Measurements from ENCODE around the gene PGGT1B. TPM values are rescaled to one million over a fixed set of nuclear protein-coding genes. Genes with fewer than 3 reads are reported as not detected.

PGGT1B gene
- total RNA-seq, 1 donor from 2014 or later, result 23.2 TPM

DNA sequence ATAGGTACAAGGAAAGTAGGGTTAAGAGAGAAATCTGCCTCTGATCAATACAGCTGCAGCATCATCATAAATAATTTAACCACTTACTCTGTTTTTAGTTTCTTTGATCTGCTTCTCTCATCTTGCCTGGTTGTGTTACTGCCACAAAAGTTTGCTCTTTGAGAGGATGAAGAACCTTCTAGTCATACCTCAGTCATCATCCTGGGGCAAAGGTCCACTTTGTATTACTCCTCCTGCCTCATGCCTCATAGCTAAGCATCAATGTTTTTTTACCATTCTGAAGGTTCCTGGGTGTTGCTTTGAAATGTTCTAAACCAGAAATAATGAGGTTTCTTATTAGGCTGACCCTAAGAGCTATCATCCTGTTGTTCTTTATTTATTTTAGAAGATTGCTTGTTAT is 75.9 kb downstream of the PGGT1B start:
- DNase-seq (ENCODE audit: low spot score) (no peak), ATAC-seq (no peak)

DNA sequence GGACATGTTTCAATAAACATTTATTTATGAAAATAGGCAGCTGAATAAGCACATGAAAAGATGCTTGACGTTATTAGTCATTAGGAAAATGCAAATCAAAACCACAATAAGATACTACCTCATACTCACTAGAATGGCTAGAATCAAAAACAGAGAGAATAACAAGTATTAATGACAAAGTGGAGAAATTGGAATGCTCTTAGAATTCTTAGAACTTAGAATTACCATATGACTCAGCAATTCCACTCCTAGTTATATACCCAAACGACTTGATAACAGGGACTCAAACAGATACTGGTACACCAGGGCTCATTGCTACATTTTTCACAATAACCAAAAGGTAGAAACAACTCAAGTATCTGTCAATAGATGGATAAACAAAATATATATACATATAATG is 77.9 kb downstream of the PGGT1B start:
- DNase-seq (ENCODE audit: low spot score) (no peak), ATAC-seq (no peak)

DNA sequence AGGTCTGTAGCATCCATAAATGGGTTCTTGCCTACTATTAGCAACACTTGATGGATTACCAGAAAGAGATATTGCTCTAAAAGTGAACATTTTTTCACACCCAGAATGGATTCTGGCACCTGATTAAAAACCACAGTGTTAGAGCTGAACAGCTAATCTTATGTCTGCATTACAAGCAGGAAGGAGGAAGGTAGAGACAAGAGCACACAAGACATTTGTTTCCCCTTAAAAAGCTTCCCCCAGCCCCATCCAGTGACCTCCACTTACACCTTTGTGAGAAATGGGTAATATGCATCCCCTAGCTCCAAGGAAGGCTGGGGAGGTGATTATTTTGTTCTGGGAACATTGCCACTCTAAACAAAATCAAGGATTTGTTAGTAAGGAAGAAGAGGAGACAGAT is 80.9 kb downstream of the PGGT1B start:
- no peak for ATAC-seq

DNA sequence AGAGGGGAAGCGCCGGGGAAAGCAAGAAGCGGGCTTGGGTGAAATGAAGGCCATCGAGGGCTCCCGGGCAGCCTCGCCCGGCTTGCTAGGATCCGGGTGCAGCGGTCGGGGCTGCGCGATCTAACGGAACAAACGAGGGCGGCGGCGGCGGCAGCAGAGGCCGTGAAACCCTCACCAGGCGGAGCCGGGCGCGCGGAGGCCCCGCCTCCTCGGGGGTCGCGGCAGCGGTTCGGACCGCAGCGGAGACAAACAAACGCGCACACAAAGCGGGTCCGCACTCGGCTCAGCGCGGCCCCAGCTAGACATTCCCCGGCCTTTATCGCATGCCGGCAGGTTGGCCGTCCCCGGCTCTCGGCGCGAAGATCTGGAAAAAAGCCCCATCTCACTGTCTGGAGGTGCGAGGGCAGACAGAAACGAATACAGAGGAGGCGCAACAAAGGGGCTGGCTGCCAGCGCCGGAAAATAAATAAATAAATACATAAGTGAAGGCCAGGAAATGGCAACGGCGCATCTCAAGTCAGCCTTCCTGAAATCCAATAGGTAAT is 82.4 kb downstream of the PGGT1B start:
- DNase-seq (ENCODE audit: low spot score), result no peak
- peak; percentile 84 for ATAC-seq

More for the DNA sequence above, 80.9 kb downstream of the PGGT1B start:
- DNase-seq (ENCODE audit: low spot score), result no peak

DNA sequence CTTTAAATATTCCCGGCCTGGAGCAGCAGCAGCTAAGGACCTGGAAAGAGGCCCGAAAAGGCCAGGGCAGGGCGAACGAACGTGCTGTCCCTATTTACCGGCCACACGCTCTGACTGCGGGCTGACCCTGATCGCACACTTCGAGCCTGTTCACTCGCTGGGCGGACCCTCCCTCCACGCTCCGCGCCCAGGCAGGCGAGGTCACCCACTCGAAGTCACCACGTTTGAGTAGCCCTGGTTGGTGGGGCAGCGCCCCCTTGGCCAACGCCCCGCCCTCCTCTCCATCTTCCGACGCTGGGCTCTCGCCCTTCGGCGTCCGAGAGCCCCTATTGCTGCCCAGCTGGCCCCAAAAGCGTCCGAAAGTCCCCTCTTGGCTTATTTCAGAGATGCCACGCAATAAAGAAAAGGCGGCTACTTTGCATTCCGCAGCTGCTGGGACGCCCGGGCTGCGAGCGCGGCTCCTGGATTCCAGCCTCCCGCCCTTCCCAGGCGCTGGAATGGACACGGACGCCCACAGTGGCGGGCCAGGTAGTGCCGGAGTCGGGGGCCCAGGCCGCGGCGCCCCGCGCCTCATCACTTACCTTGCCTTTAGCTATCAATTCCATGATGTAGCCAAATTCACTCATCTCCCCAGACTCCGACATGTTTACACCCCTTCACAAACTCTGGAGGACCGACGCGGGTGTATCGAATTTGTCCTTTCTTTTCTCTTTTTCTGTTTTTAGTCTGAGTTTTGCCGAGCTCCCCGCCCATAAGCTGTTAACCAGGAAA is 83.1 kb downstream of the PGGT1B start:
- DNase-seq (ENCODE audit: low spot score), result no peak
- peak; percentile 79 for ATAC-seq

DNA sequence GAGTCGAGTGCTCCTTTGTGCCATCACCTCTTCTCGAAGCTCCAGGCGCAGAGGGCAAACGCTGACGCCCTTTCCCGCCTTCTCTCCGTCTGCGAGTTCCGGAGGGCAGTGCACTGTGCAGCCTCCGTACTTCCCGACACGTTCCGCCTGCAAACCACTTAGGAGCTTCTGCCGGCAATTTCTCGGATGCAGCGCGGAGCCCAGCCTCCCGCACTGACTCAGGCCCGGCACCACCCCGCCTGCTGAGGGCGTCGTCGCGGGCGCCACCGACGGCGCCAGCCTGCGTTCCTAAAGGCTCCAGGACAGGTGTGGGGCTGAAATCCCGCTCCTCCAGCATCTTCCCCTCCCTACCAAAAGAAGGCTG is 83.7 kb downstream of the PGGT1B start:
- DNase-seq (ENCODE audit: low spot score) (no peak), ATAC-seq (peak; percentile 18)

DNA sequence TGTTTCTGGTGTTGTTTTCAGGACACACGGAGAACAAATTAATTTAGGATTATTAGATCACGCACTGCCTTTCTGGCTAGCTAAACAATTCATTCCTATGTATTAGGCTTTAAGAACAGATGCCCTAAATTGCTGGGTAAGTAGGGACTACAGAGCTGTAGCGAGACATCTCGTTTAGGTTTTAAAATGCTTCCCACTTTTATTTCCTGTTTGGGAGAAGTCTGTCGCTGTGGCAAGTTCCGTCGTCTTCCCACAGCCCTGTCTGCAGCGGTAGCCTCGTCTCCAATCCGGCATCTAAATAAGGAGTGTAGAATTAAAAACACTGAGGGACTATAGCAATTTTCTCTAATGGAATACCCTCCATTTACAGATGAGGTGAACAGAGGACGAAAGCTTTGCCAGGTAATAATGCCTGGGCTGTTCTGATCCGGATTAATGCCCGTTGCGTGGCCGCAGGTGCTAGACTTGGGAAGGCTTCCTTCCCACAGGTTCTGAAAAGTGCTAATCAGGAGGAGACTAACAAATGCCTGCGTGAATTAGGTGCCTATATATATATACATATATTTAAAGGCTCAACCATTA is 91.7 kb downstream of the PGGT1B start:
- ATAC-seq (no peak), DNase-seq (ENCODE audit: low spot score) (no peak)

DNA sequence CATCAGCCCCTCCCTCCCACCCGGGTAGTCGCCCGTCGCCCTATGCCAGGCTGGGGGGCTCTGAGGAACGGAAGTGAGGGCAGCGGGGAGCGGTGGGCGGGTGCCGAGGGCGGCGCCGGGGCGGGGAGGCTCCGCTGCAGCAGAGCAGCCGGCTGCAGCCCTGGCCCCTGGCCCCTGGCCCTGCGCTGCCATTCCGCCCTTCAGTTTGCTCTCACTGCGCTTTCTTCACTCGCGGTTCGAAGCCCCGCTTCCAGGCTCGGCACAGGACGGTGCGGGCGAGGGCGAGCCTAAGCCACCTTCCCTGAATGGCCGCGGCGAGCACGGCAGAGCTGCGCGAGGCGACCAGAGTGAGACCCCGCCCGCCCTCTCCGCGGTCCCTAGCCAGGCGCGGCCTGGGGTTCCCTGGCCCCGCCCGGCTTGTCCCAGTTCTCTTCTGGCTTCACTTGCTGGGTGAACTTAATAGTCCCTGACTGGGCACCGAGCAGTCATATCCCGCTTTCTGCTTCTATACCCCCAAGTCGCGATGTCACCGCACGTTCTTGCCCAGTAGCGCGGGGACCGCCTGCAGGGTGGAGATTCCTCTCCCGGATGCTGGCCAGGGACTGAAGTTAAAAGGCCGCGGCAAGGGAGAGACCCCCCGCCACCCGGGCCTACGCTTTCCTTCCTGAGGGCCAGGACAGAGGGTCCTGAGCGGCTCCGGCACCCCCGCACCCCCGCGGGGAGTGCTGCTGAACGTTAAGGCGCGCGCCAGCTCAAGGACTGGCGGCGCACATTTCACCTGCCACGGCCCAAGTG is 92.3 kb downstream of the PGGT1B start:
- peak; percentile 50 for DNase-seq (ENCODE audit: low spot score)
- peak; percentile 80 for ATAC-seq

DNA sequence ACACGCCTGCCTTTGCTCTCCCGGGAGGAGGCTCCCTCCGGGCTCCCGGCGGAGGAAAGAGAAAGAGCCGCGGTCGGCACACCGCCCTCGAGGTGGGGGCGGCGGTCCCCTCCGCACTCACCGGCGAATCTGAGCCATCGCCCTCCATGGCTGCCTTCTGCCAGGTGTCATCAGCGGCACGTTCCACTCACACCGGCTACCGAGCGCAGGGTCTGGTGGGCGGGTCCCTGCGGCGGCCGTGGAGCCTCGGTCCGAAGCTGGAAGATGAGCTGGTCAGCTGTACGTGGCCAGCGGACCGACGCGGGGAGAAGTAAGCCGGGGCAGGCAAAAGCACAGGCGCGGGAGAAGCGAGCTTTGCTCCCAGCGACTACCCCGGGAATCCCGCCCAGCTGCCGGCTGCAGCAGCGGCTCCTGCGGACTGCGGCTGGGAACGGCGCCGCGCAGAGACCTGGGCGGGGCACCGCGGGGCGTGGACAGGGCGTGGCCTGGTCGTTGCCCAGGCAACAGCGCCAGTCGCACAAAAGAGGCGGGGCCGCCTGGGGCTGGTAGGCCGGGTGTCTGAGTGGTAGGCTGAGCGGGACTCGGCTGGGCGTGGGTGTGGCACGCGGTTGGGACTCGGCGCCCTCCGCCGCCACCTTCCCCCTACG is 93.1 kb downstream of the PGGT1B start, which contains the start of gene TRIM36:
TSS of gene TRIM36 (minus strand) at position 422 of the 647 bp plus-strand sequence. CDS start at position 148, 274 bp downstream.
- DNase-seq (ENCODE audit: low spot score) (peak; percentile 97), ATAC-seq (peak; percentile 96)

DNA sequence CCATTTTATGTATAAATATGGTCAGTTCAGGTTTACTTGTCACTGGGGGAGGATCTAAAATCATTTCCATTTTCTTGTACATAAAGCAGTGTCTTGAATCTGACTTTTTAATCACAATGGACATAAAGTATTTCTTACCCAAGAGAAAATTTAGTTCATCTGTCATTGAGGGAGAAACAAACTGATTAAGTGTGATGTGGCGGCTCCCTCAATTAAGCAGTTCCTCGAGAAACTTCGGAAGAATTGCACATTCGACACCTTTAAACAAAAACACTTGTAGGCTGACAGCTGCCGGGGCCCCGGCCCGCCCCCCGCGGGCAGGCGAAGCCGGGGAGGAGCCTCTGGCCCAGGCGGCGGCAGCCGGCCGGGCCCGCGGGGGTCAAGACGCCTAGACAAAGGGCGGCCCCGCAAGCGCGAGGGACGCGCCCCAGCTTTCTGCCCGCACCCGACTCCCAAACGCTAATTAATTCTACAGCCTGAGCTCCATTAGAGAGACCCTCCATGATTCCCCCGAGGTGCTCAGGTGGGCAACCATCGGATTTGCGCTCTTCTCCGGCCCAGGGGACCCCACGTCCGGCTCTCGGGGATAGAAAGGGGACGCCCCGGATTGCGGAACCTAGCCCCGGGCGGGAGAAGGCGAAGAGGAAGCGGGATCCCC is 93.7 kb downstream of the PGGT1B start:
- DNase-seq (ENCODE audit: low spot score) (no peak), ATAC-seq (peak; percentile 24)

DNA sequence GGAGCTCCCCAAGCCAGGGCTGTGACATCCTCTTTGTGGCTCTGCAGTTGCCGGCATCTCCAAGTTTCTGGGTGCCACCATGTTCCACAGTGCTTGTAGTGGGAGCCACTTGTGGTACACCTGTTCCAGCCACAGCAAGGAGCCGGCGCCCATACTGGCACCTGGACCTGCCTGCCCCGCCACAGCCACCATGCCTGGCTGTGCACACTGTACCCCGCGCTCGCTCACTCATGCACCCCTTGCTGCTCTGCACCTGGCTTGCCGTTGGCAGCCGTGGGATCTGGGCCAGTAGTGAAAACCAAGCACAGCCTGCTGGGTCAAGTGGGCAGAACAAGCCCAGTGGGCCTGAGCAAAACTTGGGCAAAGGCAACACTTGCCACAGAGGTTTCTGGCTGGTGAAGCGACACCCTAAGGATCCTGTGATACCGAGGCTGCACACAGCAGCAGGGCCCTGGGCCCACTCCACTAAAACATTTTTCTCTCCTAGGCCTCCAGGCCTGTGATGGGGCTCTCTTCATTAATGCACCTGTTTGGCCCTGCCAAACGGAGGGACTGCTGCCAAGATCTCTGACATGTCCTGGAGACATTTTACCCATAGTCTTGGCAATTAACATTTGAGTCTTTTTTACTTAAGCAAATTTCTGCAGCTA is 95.8 kb downstream of the PGGT1B start:
- DNase-seq (ENCODE audit: low spot score) (no peak), ATAC-seq (no peak)

DNA sequence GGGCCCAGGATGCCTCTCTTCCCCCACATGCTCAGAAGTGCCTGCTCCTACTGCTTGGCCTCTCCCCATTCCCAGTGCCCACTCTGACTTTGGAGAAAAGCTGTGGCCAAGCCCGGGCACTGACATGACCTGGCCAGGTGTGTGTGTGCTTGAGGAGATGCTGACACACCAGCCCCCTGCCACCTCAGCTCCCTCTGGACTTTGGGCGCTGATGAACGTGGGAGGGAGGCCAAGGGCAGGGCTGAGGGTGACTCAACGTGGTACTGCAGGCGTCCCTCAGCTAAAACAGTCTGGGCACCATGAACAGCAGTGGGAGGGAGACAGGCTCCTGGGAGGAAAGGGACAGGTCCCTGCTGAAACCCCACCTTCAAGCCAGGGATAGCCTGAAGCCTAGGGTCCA is 96.9 kb downstream of the PGGT1B start:
- ATAC-seq (no peak), DNase-seq (ENCODE audit: low spot score) (no peak)

DNA sequence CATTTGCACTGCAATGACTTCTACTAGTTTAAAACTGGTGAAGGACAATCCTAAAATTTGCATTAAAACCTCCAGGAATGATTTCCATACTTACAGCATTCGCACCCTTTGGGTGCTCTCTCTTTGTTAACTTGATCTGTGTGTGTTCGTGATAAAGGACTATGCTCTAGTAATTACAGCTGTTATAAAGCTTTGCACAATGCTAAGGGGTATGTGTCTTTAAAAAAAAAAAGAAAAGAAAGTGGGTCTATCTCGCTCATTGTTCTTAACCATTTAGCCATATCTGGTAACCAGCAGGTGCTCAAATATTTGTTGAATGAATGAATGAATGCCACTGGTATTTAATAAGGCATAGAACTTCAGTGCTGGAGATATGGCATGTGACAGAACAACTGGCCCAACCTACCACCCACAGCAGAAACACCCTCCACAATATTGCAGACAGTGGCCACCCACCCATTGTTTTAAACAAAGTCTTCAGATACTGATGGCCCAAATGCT is 101.7 kb downstream of the PGGT1B start:
- ATAC-seq (no peak), DNase-seq (ENCODE audit: low spot score) (no peak)

Other genes starting within 250 kb of the PGGT1B start
- gene TRIM36, start 93.0 kb downstream of the PGGT1B start, total RNA-seq, result 0.73 TPM
- 0.58 TPM for gene CCDC112, start 33.8 kb upstream of the PGGT1B start, total RNA-seq

Measured in left lobe of liver (tissue), 2 donors.